Suprapubic skin (tissue), 4 donors: ENCODE data around the gene CGNL1. TPM values are rescaled to one million over a fixed set of nuclear protein-coding genes. Genes with fewer than 3 reads are reported as not detected.

Experiments used
- DNase-seq, 2 donors: peaks; one replicate each; pipeline ENCODE4 v3.0.0-alpha.2; 2019; ENCODE audit warnings: low spot score in 2 of 2
- H3K27ac ChIP-seq: fragments of 200-600 bp; sonication (generic); one replicate; pipeline ENCODE4 v1.5.1; 2019
- H3K27me3 ChIP-seq: fragments of 200-600 bp; sonication (generic); one replicate; pipeline ENCODE4 v1.5.1; 2019
- H3K36me3 ChIP-seq: fragments of 200-600 bp; sonication (generic); one replicate; pipeline ENCODE4 v1.5.1; 2019
- H3K4me1 ChIP-seq: fragments of 200-600 bp; sonication (generic); one replicate; pipeline ENCODE4 v1.5.1; 2019
- H3K4me3 ChIP-seq: fragments of 200-600 bp; sonication (generic); one replicate; pipeline ENCODE4 v1.5.1; 2019; ENCODE audit warnings: mild to moderate bottlenecking
- H3K9me3 ChIP-seq: fragments of 200-600 bp; sonication (generic); one replicate; pipeline ENCODE4 v1.5.1; 2019
- CTCF ChIP-seq, 2 donors: fragments of 200-600 bp in 1 of 2; fragments of 450-650 bp in 1 of 2; sonication (generic) in 1 of 2; IDR thresholded peaks; one replicate each; pipeline ENCODE4 v1.5.1; 2016 to 2019; ENCODE audit warnings: antibody characterized with exemption in 2 of 2, mild to moderate bottlenecking in 1 of 2, moderate library complexity in 1 of 2
- EP300 ChIP-seq: sonication (generic); formaldehyde crosslinking; IDR thresholded peaks from one replicate; pipeline ENCODE4 v1.6.1; 2017; ENCODE audit warnings: antibody characterized with exemption
- POLR2A ChIP-seq, 2 donors: fragments of 450-650 bp; IDR thresholded peaks; one replicate each; pipeline ENCODE4 v1.6.1; 2017; ENCODE audit warnings: antibody characterized with exemption in 2 of 2, mild to moderate bottlenecking in 2 of 2, moderate library complexity in 2 of 2
- POLR2AphosphoS5 ChIP-seq, 3 donors: sonication (generic); formaldehyde crosslinking; IDR thresholded peaks; one replicate each; pipeline ENCODE4 v1.6.1; 2017; ENCODE audit warnings: antibody characterized with exemption in 3 of 3
- WGBS: methylation state at CpG from one replicate; pipeline ENCODE4 v1.1.5; 2018; 5-methylcytosine and 5-hydroxymethylcytosine counted together
- total RNA-seq, 4 donors: library from RNA; depleted of rRNA; stranded (reverse); fragments of >200 nt; gene quantifications; one replicate each; pipeline ENCODE4 v1.1.0, GENCODE V29; 2016

The CGNL1 gene
- total RNA-seq, 4 donors from 2014 or later: 7.1 to 27.0 (median 14.2) TPM

- 40% methylated on average over 1 of the region's 1 CpG for WGBS
- Histone ChIP-seq H3K9me3 (no peaks in the 10 kb centered on the region), H3K27ac (no peak overlapping the region), H3K36me3 (no peaks in the 10 kb centered on the region), H3K4me3 (no peak overlapping the region), H3K4me1 (peaks cover 17% of the 10 kb centered on the region), H3K27me3 (no peaks in the 10 kb centered on the region)
- no peak for DNase-seq
- no peak for TF ChIP-seq POLR2AphosphoS5 (IDR thresholded peaks at IDR 0.05)
- no peak for TF ChIP-seq CTCF (IDR thresholded peaks at IDR 0.05)
- TF ChIP-seq POLR2A (IDR thresholded peaks at IDR 0.05): no peak
- TF ChIP-seq EP300: no peak
These were observed 102.7 kb downstream of the CGNL1 start for GRCh38 chr15:57479005-57479404.

GRCh38 chr15:57481038-57481705 lies 104.9 kb downstream of the CGNL1 start:
- peaks cover 18% of the 10 kb centered on the region for H3K4me1 ChIP-seq
- H3K36me3 ChIP-seq: no peaks in the 10 kb centered on the region
- TF ChIP-seq POLR2A (IDR thresholded peaks at IDR 0.05) (no peak), CTCF (IDR thresholded peaks at IDR 0.05) (no peak), POLR2AphosphoS5 (IDR thresholded peaks at IDR 0.05) (no peak), EP300 (no peak)
- H3K27me3 ChIP-seq: no peaks in the 10 kb centered on the region
- H3K9me3 ChIP-seq: no peaks in the 10 kb centered on the region
- H3K4me3 ChIP-seq: no peak overlapping the region
- DNase-seq: no peak
- H3K27ac ChIP-seq: no peak overlapping the region
- WGBS: 83% methylated on average over 3 of the region's 3 CpGs

GRCh38 chr15:57485869-57486268 lies 109.6 kb downstream of the CGNL1 start:
- H3K27ac ChIP-seq: no peak overlapping the region
- H3K36me3 ChIP-seq: no peaks in the 10 kb centered on the region
- peaks cover 8% of the 10 kb centered on the region for H3K4me1 ChIP-seq
- no peaks in the 10 kb centered on the region for H3K9me3 ChIP-seq
- H3K4me3 ChIP-seq: no peak overlapping the region
- no peak for TF ChIP-seq POLR2AphosphoS5 (IDR thresholded peaks at IDR 0.05)
- no peak for TF ChIP-seq POLR2A (IDR thresholded peaks at IDR 0.05)
- no peak for DNase-seq
- H3K27me3 ChIP-seq: no peaks in the 10 kb centered on the region
- WGBS: 16% methylated on average over 2 of the region's 2 CpGs

DNA sequence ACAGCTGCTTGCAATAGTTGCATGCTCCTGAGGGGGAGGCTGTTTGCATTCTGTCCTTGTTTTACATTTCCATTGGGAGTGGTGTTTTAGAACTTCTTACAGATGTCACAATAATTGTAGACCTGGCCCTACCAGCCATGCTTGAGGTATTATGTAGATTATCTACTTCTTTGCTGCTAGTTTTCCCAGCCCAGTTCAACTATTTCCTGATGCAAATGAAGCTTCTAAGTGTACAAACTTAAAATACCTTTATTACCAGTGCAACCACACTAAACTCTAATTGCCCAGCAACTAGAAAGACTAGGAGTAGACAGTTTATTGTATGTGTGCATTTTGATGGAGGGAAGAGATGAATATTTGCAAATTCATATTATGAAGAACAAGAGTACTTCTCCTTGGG lies 110.5 kb downstream of the CGNL1 start:
- no peak for DNase-seq
- Histone ChIP-seq H3K36me3 (no peaks in the 10 kb centered on the region), H3K27ac (no peak overlapping the region), H3K27me3 (no peaks in the 10 kb centered on the region), H3K4me3 (no peak overlapping the region), H3K9me3 (no peaks in the 10 kb centered on the region), H3K4me1 (peaks cover 8% of the 10 kb centered on the region)
- TF ChIP-seq CTCF (IDR thresholded peaks at IDR 0.05) (no peak), POLR2A (IDR thresholded peaks at IDR 0.05) (no peak), EP300 (no peak), POLR2AphosphoS5 (IDR thresholded peaks at IDR 0.05) (no peak)

DNA sequence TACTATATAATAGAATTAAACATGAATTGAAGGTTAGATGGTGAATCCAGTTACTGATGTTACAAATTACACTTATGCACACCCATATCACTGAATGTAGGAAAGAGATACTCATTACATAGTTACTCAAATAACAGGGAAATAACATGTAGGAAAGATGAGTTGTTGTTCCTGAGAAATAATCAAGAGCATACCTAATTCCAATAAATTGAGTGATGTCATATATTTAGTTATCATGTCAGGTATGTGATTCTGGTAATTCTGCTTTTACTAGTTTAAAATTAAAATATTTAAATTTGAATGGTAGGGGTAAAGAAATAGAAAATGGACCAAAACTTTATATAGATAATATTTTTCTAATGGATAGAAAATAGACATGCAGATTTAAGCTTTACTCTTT lies 112.8 kb downstream of the CGNL1 start:
- TF ChIP-seq CTCF (IDR thresholded peaks at IDR 0.05): no peak
- no peak for TF ChIP-seq POLR2AphosphoS5 (IDR thresholded peaks at IDR 0.05)
- TF ChIP-seq EP300: no peak
- TF ChIP-seq POLR2A (IDR thresholded peaks at IDR 0.05): no peak
- DNase-seq: no peak

DNA sequence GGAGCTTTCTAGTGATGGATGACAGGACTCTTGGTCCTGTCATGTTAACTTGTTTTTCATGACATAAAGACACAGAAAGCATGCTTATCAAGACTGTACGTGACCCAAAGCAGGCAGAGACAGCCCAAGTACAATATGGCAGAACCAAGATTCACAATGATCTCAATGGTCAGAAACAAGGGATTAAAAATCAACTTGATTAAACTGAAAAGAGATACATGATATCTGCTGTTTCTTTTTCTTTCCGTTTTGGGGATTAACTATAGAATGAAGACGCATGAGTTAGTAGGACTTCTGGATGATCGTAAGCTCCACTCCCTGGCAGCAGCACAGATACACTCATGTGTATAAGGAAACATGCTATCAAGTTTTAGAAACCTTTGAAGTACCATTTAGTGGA lies 117.0 kb downstream of the CGNL1 start:
- Histone ChIP-seq H3K27ac (peak overlapping the region; percentile 36), H3K4me1 (peaks cover 27% of the 10 kb centered on the region), H3K36me3 (no peaks in the 10 kb centered on the region), H3K27me3 (no peaks in the 10 kb centered on the region), H3K9me3 (no peaks in the 10 kb centered on the region), H3K4me3 (no peak overlapping the region)
- DNase-seq: no peak
- TF ChIP-seq POLR2AphosphoS5 (IDR thresholded peaks at IDR 0.05): no peak
- TF ChIP-seq CTCF (IDR thresholded peaks at IDR 0.05): no peak
- TF ChIP-seq POLR2A (IDR thresholded peaks at IDR 0.05): no peak
- no peak for TF ChIP-seq EP300
- 96% methylated on average over 4 of the region's 4 CpGs for WGBS

More for the DNA sequence above, 112.8 kb downstream of the CGNL1 start:
- peaks cover 10% of the 10 kb centered on the region for H3K4me1 ChIP-seq
- no peaks in the 10 kb centered on the region for H3K36me3 ChIP-seq
- H3K4me3 ChIP-seq: no peak overlapping the region
- H3K9me3 ChIP-seq: no peaks in the 10 kb centered on the region
- no peaks in the 10 kb centered on the region for H3K27me3 ChIP-seq
- no peak overlapping the region for H3K27ac ChIP-seq
